Glutamatergic neuron (in vitro differentiated cells): ENCODE results near the gene LTO1. TPM values are rescaled to one million over a fixed set of nuclear protein-coding genes. Genes with fewer than 3 reads are reported as not detected.

Experiments
- DNase-seq: peaks from one replicate; pipeline ENCODE4 v3.0.0; 2022
- H3K27ac Mint-ChIP-seq: one replicate; pipeline ENCODE4 v1.8.0; 2020; ENCODE audit warnings: mild to moderate bottlenecking, mixed read lengths, inconsistent platforms; ENCODE audit not compliant: unreplicated experiment
- H3K27me3 Mint-ChIP-seq: one replicate; pipeline ENCODE4 v1.8.0; 2020; ENCODE audit warnings: mild to moderate bottlenecking, moderate library complexity, mixed read lengths, inconsistent platforms; ENCODE audit not compliant: unreplicated experiment
- H3K36me3 Mint-ChIP-seq: one replicate; pipeline ENCODE4 v1.8.0; 2020; ENCODE audit warnings: mild to moderate bottlenecking, mixed read lengths, inconsistent platforms; ENCODE audit not compliant: unreplicated experiment
- H3K4me1 Mint-ChIP-seq: one replicate; pipeline ENCODE4 v1.8.0; 2020; ENCODE audit warnings: mild to moderate bottlenecking, low read depth, mixed read lengths, inconsistent platforms; ENCODE audit not compliant: unreplicated experiment
- H3K4me3 Mint-ChIP-seq: one replicate; pipeline ENCODE4 v1.8.0; 2020; ENCODE audit warnings: mild to moderate bottlenecking, mixed read lengths, inconsistent platforms; ENCODE audit not compliant: unreplicated experiment
- H3K9me3 Mint-ChIP-seq: one replicate; pipeline ENCODE4 v1.8.0; 2020; ENCODE audit warnings: mild to moderate bottlenecking, moderate library complexity, mixed read lengths, inconsistent platforms; ENCODE audit not compliant: unreplicated experiment
- CTCF ChIP-seq: fragments of 200-600 bp; sonication (generic); IDR thresholded peaks from one replicate; pipeline ENCODE4 v1.5.0; 2021; ENCODE audit not compliant: partially characterized antibody, unreplicated experiment
- total RNA-seq: library from RNA; stranded (reverse); fragmentation: NEBNext Ultra II Directional; extraction: Animal tissue kit (Norgen Biotek cat#: 25700); gene quantifications from one replicate; pipeline ENCODE4 v1.2.1, GENCODE V29; 2021; ENCODE audit not compliant: unreplicated experiment

LTO1 gene
- total RNA-seq, 1 donor from 2014 or later, result 38.1 TPM

- Mint-ChIP-seq H3K36me3 (no peaks in the 10 kb centered on the region), H3K27me3 (peaks cover 5% of the 10 kb centered on the region), H3K4me1 (peaks cover 12% of the 10 kb centered on the region), H3K9me3 (no peaks in the 10 kb centered on the region), H3K4me3 (peak overlapping the region; percentile 67), H3K27ac (no peak overlapping the region)
- peak; percentile 78 for DNase-seq
- TF ChIP-seq CTCF, result peak; percentile 61
Measured at GRCh38 chr11:69704508-69705253, 29.5 kb upstream of the LTO1 start.

- H3K36me3 Mint-ChIP-seq, result no peaks in the 10 kb centered on the region
- H3K4me1 Mint-ChIP-seq, result peaks cover 17% of the 10 kb centered on the region
- H3K9me3 Mint-ChIP-seq, result no peaks in the 10 kb centered on the region
- H3K4me3 Mint-ChIP-seq, result peak within 1 kb of the TSS; percentile 67
- DNase-seq, result no peak
- no peak within 1 kb of the TSS for H3K27ac Mint-ChIP-seq
- no peak for TF ChIP-seq CTCF
- peaks cover 5% of the 10 kb centered on the region for H3K27me3 Mint-ChIP-seq
Measured at GRCh38 chr11:69703768-69704507, 28.8 kb upstream of the LTO1 start, which contains the start of gene FGF19. FGF19 (minus strand) TSS chr11:69704022; CDS start chr11:69703876, 146 bp downstream.

- peak overlapping the region; percentile 61 for H3K4me3 Mint-ChIP-seq
- peaks cover 5% of the 10 kb centered on the region for H3K27me3 Mint-ChIP-seq
- no peak for TF ChIP-seq CTCF
- no peaks in the 10 kb centered on the region for H3K36me3 Mint-ChIP-seq
- H3K27ac Mint-ChIP-seq, result no peak overlapping the region
- peaks cover 21% of the 10 kb centered on the region for H3K4me1 Mint-ChIP-seq
- H3K9me3 Mint-ChIP-seq, result no peaks in the 10 kb centered on the region
- no peak for DNase-seq
Measured at GRCh38 chr11:69703453-69703767, 28.3 kb upstream of the LTO1 start.

- Mint-ChIP-seq H3K27ac (no peak overlapping the region), H3K9me3 (no peaks in the 10 kb centered on the region), H3K27me3 (peaks cover 5% of the 10 kb centered on the region), H3K4me1 (peaks cover 25% of the 10 kb centered on the region), H3K36me3 (no peaks in the 10 kb centered on the region), H3K4me3 (peak overlapping the region; percentile 61)
- no peak for TF ChIP-seq CTCF
- no peak for DNase-seq
Measured at GRCh38 chr11:69702769-69703452, 27.8 kb upstream of the LTO1 start.
